Adipose tissue (tissue), 3 donors: Measurements from ENCODE around the gene CMYA5. TPM values are rescaled to one million over a fixed set of nuclear protein-coding genes. Genes with fewer than 3 reads are reported as not detected.
"Not testable (repeated sequence)": the region's sequence is repeated elsewhere in the genome, so short reads cannot be mapped to it uniquely, and the experiment has no call there.

Experiments used
- H3K27ac ChIP-seq: one replicate; pipeline ENCODE4 v1.5.1; 2013; ENCODE audit warnings: low read depth, low read length
- WGBS, 3 donors: extraction: QIAGEN DNeasy Blood & Tissue Kit; methylation state at CpG; one replicate each; pipeline ENCODE4 v1.1.7; 2013; 5-methylcytosine and 5-hydroxymethylcytosine counted together
- polyA plus RNA-seq, 3 donors: library from polyadenylated mRNA; stranded (reverse); fragments of 200-250 nt; gene quantifications; one replicate each; pipeline ENCODE4 v1.2.3, GENCODE V29; 2013
- donor health status: healthy with polysubstance abuse.
- donor health status: Bipolar disorder and iron deficiency.
- donor health status: healthy.

The CMYA5 gene
- polyA plus RNA-seq, 3 donors, result 0.53 to 1.8 (median 0.61) TPM

DNA sequence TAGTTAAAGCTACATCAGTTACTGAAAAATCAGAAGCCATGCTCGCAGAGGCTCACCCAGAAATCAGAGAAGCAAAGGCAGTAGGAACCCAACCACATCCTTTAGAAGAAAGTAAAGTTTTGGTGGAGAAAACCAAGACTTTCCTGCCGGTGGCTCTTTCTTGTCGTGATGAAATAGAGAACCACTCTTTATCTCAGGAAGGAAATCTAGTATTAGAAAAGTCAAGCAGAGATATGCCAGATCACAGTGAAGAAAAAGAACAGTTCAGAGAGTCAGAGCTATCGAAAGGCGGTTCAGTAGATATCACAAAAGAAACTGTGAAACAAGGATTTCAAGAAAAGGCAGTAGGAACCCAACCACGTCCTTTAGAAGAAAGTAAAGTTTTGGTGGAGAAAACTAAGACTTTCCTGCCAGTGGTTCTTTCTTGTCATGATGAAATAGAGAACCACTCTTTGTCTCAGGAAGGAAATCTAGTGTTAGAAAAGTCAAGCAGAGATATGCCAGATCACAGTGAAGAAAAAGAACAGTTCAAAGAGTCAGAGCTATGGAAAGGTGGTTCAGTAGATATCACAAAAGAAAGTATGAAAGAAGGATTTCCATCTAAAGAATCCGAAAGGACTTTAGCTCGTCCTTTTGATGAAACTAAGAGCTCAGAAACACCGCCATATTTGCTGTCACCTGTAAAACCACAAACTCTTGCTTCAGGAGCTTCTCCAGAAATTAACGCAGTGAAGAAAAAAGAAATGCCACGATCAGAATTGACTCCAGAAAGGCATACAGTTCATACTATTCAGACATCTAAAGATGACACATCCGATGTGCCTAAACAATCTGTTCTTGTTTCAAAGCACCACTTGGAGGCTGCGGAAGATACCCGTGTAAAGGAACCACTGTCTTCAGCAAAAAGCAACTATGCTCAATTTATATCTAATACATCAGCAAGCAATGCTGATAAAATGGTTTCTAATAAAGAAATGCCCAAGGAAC is 47.2 kb downstream of the CMYA5 start:
- 61 to 76% (median 62%) methylated on average over 14 of the region's 14 CpGs for WGBS, 3 donors
- no peak overlapping the region for H3K27ac ChIP-seq

DNA sequence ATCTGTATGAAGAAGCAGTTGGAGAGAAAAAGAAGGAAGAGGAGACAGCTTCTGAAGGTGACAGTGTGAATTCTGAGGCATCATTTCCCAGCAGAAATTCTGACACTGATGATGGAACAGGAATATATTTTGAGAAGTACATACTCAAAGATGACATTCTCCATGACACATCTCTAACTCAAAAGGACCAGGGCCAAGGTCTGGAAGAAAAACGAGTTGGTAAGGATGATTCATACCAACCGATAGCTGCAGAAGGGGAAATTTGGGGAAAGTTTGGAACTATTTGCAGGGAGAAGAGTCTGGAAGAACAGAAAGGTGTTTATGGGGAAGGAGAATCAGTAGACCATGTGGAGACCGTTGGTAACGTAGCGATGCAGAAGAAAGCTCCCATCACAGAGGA is 48.7 kb downstream of the CMYA5 start:
- WGBS, 3 donors, result 79 to 93% (median 89%) methylated on average over 5 of the region's 5 CpGs
- no peak overlapping the region for H3K27ac ChIP-seq

DNA sequence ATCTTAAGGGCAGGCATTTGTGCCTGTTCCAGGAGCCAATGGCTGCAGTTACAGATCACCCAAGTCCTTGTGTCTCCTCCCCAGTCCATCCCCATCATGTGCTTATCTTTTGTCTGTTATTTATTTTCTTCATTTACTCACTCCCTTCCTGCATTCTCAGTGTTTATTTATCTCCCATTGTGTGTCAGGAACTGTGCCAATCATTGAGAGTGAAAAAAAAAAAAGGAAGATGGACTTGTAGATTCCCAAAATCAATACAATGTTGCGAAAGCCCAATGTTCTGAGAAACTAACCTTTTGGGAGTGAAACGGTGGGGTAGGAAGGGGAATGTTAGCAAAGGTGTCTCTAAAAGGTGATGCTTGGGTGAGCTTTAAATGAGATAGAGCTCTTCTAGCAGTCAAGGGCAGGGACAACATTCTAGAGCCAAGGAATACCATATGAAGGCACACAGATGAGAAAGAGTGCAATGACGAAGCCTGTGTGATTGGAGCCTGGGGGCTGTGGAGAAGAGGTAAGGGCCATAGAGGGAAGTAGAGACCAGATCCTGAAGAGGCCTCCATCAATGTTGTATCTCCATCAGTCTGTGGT is 53.0 kb downstream of the CMYA5 start:
- no peak overlapping the region for H3K27ac ChIP-seq
- 80 to 92% (median 87%) methylated on average over 3 of the region's 3 CpGs for WGBS, 3 donors

DNA sequence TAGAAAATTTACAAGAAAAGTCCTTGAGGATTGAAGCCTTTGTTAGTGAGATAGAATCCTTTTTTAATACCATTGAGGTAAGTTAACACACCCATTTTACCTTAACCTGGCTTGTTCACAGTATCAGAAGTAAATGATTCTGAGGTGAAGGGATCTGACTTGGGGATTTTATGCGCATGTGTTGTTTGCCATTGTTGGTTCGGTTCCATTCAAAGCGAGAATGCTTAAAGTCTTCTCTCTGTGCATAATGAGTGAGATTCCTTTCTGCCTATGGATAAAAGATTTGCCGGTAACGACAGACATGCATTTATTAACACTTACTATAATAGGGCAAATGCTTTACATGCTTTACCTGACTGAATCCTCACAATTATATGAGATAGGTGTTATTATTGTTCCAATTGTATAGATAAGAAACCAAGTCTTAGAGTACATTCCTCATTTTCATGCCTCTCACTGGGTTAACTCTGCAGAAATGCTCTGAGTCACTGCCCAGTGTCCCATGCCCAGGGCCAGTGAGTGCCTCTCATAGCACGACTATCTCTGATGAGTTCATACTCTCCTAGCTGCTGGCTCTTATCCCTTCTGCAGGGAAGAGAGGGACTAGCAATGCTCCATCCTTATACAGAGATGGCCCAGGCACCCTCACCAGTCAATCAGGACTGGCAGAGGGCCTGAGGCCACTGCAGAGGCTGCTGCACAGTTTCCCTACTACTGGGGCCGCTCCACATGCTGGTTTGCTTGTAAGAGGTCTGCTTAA is 54.4 kb downstream of the CMYA5 start:
- H3K27ac ChIP-seq, result no peak overlapping the region
- WGBS, 3 donors, result 88 to 95% (median 95%) methylated on average over 7 of the region's 7 CpGs

DNA sequence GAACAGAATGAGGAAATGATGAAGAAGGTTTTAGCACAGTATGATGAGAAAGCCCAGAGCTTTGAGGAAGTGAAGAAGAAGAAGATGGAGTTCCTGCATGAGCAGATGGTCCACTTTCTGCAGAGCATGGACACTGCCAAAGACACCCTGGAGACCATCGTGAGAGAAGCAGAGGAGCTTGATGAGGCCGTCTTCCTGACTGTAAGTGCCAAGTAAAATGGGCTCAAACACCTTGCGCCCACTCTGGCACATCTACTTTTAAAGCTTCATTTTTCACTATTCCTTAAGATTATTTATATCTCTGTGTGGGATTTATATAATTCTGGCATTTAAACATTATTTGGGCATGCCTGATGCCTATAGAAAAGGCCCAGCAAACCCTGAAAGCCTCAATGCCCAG is 55.6 kb downstream of the CMYA5 start:
- no peak overlapping the region for H3K27ac ChIP-seq
- WGBS, 3 donors, result 81 to 88% (median 83%) methylated on average over 3 of the region's 3 CpGs

DNA sequence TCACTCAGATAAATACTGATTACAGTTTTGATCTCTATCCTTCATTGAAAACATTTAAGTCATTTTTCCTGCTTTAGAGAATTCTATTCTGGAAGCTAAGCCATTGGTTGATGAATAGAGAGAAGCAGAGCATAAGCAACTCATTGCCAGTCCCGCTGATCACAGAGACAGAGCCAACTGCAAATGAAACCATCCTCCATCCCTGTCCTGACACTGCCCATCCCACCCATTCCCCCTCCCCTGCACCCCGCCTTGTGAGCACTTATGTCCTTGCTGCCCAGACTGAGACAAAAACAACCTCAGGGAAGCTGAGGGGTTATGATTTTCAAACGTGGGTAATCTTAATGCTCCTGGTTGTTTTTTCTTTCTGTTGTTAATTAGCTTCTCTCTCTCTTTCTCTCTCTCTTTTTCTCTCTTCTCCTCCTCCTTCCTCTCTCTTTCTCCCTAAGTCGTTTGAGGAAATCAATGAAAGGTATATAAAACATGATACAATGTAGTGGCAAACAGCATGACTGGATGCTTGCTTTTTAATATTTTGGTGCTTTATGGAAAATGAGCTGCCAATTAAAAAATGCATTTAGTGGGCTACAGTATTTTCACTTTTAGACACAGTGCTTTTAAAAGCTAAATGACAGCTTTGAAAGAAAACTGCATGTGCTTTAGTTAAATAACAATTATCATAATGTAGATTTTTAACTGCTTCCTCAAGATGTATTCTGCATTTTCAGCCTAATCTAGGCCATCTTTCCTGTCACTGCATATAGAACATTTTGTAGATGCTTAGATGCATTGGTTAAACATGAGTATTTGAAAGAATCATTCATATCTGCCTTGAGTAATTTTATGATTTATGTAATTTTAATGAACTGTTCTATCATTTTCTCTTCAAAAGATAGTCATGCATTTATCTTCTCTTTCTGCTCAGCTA is 57.3 kb downstream of the CMYA5 start:
- 55 to 62% (median 56%) methylated on average over 4 of the region's 4 CpGs for WGBS, 3 donors
- no peak overlapping the region for H3K27ac ChIP-seq

DNA sequence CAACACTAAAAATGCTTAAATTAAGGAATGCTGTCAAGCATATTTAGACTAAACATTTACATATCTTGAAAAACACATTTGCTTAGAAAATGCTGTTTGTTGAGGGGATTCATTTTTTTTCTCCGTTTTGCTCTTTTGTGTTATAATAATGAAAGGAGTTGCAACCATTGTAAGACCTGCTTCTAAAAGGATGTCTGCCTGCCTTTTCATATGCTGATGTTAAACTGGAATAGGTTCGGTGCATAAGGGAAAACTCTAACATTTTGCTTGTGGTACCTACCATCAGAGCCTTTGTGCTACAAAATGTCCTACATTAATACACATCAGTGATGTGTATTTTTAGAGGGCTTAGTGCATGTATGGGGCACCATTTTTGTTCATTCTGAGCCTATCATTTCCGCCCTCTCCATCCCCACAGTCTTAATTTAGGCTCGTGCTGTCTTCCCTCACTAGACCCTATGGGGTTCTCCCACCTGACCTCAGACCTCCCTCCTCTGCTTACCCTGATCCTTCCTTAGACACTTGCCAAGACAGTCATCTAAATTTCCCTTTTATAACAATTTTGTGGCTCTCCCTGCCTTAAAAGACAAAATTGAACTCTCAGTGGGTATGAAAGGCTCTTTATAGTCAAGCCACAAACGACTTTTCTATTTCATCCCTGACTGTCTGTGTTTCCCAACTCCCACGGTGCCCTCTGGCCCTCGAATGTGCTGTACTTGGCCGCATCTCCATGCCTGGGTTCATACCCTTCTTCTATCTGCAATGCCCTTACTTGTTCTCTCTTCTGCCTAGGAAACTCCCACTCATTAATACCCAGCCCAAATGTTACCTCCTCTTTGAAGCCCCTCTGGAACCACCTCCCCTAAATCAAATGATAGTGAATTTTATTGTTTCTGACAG is 61.2 kb downstream of the CMYA5 start:
- WGBS, 3 donors, result 73 to 77% (median 76%) methylated on average over 8 of the region's 8 CpGs
- H3K27ac ChIP-seq, result no peak overlapping the region

DNA sequence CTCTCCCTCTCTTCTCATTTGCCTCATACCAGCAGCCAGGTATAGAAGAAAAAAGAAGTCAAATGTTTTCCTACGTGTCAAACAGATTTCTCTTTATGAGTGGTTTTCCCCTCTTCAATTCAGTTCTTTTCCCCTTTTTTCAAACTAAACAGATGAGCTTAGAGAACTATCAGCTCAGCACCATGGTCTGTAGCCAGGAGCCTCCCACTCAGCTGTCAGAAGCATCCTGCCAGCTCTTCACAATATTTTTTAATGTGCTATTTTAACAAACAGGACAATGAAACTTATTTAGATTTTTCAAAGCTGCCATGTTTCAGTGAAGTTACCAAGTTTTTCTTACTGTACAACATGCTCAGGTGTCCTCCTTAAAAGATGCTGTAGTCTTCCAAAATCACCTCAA is 63.5 kb downstream of the CMYA5 start:
- 63 to 77% (median 65%) methylated on average over 1 of the region's 1 CpG for WGBS, 3 donors
- H3K27ac ChIP-seq, result no peak overlapping the region

DNA sequence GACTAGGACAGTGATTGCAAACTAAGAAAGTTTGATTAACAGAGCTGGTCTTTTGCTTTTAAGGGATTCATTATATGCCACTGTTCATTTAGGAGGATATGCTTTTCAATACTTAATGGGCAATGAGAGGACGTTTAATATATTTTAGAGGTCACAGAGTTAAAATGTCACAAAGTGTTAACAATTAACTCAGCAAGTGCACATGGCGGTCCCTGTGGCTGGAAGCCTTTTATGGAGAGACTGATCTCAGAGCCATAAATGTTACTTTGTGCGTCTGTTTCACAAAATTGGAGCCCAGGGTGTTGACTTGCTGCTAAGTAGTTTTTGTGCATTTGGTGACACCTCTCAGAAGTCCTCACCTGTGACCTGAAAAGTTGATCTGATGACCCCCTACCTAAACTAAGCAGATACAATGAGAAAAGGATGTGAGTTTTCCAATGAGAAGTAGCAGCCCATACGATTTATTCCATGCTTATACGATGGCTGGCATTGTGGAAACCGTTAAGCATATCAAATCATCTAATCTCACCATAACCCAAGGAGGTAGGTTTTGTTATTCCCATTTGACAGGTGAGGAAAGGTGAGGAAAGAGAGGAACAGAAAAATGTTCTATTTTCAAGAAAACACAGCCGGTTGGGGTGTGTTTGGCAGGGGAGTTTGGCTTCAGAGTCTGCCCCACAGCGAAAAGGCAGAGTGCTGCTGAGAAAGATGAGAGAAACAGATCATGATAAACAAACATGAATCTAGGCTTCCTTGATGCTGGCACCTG is 64.4 kb downstream of the CMYA5 start:
- 79 to 94% (median 91%) methylated on average over 8 of the region's 8 CpGs for WGBS, 3 donors
- H3K27ac ChIP-seq, result no peak overlapping the region

DNA sequence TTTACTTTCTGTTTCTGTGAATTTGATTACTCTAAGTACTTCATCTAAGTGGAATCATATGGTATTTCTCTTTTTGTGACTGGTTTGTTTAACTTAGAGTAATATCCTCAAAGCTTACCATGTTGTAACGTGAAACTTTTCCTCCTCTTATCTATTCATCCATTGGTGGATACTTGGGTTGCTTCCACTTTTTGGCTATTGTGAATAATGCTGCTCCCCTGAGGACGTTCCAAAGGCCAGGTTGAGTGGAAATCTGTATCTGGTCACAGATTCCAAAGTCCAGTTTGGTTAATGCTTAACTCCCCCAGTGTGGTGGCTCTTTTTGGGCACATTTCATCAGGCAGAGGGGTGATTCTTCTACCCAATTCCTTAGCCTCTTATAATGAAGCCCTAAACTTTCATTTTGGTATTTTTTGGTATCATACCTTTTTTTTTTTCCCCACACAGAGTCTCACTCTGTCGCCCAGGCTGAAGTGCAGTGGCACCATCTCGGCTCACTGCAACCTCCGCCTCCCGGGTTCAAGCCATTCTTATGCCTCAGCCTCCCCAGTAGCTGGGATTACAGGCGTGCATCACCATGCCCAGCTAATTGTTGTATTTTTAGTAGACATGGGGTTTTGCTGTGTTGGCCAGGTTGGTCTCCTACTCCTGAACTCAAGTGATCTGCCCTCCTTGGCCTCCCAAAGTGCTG is 65.4 kb downstream of the CMYA5 start:
- no peak overlapping the region for H3K27ac ChIP-seq
- 78 to 94% (median 92%) methylated on average over 7 of the region's 7 CpGs for WGBS, 3 donors

DNA sequence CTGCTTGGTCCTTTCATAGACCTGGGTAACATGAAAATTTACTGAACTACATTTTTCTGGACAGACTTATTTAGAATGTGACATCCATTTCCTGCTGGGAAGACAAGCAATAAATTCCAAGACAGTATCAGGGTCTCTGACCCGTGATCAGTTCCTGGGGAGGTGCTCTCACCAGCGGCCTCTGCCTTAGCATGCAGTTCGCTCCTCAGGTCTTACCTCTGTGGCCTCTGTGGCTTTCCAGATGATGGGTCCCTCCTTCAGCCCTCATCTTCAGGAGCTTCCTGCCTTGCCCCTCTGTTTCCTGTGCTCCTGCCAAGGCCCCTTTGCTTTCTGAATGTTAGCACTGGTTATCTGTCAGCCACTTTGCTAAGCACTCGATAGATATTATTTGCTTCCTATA is 66.4 kb downstream of the CMYA5 start:
- 42 to 77% (median 52%) methylated on average over 4 of the region's 4 CpGs for WGBS, 3 donors
- no peak overlapping the region for H3K27ac ChIP-seq

DNA sequence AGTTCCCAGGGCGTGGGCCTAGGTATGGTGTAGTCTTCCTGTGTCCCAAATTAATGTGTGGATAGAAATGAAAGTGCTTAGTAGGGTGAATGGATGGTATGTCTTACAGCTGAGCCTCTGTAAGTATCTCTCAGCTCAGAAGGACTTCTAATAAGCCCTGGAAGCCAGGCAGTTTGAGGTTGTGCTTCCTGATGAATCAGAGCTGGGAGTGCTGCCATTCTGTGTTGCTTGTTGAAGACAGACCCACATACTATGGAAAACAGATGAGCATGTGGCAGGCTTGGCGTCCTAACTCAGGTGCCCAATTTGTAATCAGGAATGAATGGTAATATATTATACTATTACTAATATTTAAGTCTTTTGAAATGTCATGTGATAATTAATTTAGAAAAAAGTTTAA is 69.8 kb downstream of the CMYA5 start:
- 89 to 92% (median 90%) methylated on average over 2 of the region's 2 CpGs for WGBS, 3 donors
- H3K27ac ChIP-seq, result no peak overlapping the region

DNA sequence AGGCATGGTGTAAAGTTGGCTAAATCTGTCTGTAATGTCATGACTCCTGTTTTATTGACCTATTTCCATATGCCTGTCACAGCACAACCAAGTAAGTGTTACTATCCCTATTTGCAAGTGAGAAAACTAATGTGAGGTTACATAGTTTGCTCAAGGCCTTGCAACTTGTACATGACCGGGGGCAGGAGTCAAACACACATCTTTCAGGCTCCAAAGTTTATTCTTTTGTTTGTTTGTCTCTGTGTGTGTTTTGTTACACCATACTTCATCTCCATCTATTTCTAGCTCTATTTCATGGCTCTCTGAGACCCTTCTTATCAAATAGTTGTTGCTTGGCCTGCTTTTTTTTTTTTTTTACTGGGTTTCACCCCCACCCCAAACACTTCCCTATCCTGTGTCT is 70.2 kb downstream of the CMYA5 start:
- 89 to 97% (median 93%) methylated on average over 1 of the region's 1 CpG for WGBS, 3 donors
- H3K27ac ChIP-seq, result no peak overlapping the region

DNA sequence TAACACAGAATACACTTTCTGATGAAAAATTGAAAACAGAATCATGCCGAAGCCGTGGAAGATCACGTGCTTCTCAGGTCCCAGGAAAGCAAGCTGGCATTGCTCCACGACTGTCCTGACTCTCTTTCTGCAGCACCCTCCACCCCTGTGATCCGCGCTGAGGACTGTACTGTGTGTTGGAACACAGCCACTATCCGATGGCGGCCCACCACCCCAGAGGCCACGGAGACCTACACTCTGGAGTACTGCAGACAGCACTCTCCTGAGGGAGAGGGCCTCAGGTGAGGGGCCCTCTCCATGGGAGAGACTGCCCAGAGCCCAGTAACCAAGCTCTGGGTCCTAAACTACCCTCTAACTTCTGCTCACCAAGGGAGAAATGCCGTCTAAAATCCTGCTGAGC is 73.3 kb downstream of the CMYA5 start:
- 83 to 94% (median 86%) methylated on average over 10 of the region's 10 CpGs for WGBS, 3 donors
- no peak overlapping the region for H3K27ac ChIP-seq

DNA sequence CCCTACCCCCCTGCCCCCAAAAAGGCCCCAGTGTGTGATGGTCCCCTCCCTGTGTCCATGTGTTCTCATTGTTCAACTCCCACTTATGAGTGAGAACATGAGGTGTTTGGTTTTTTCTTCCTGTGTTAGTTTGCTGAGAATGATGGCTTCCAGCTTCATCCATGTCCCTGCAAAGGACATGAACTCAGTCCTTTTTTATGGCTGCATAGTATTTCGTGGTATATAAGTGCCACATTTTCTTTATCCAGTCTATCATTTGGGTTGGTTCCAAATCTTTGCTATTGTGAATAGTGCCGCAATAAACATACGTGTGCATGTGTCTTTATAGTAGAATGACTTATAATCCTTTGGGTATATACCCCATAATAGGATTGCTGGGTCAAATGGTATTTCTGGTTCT is 74.5 kb downstream of the CMYA5 start:
- 84 to 97% (median 95%) methylated on average over 3 of the region's 3 CpGs for WGBS, 3 donors
- H3K27ac ChIP-seq, result not testable (repeated sequence)

DNA sequence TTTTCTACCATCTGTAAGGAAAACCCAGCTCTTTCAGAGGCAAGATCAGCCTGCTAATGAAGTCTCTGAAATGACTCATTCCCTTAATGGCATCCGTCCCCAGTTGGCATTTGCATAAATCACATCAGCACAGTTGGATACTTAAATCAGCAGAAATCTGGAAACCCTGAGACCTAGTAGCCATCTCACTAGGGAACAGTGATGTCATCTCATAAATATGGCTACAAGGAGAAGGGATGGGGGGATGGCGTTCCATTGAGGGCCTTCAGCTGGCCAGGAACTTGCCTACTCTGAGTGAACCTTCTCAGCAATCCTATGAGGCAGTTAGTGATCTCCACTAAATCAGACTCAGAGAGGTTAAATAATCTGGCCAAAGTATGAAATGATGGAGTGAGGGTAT is 81.8 kb downstream of the CMYA5 start:
- H3K27ac ChIP-seq, result no peak overlapping the region
- 61 to 83% (median 70%) methylated on average over 2 of the region's 2 CpGs for WGBS, 3 donors
